Suprapubic skin (tissue), 3 donors: ENCODE measurements around the gene KCTD5.

ENCODE experiments used
- POLR2AphosphoS5 ChIP-seq, 3 donors: sonication (generic); formaldehyde crosslinking; IDR thresholded peaks; one replicate each; pipeline ENCODE4 v1.6.1; 2017; ENCODE audit warnings: antibody characterized with exemption in 3 of 3
- TF ChIP-seq, protein P1 (sequence below), 2 donors: fragments of 200-600 bp in 1 of 2; fragments of 450-650 bp in 1 of 2; sonication (generic) in 1 of 2; IDR thresholded peaks; one replicate each; pipeline ENCODE4 v1.5.1; 2016 to 2019; ENCODE audit warnings: antibody characterized with exemption in 2 of 2, mild to moderate bottlenecking in 1 of 2, moderate library complexity in 1 of 2

GRCh38 chr16:2716948-2717347 is 34.6 kb downstream of the KCTD5 start:
- TF ChIP-seq POLR2AphosphoS5 (IDR thresholded peaks at IDR 0.05) = no peak
- TF ChIP-seq, protein P1, sequence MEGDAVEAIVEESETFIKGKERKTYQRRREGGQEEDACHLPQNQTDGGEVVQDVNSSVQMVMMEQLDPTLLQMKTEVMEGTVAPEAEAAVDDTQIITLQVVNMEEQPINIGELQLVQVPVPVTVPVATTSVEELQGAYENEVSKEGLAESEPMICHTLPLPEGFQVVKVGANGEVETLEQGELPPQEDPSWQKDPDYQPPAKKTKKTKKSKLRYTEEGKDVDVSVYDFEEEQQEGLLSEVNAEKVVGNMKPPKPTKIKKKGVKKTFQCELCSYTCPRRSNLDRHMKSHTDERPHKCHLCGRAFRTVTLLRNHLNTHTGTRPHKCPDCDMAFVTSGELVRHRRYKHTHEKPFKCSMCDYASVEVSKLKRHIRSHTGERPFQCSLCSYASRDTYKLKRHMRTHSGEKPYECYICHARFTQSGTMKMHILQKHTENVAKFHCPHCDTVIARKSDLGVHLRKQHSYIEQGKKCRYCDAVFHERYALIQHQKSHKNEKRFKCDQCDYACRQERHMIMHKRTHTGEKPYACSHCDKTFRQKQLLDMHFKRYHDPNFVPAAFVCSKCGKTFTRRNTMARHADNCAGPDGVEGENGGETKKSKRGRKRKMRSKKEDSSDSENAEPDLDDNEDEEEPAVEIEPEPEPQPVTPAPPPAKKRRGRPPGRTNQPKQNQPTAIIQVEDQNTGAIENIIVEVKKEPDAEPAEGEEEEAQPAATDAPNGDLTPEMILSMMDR (IDR thresholded peaks at IDR 0.05) = no peak
